ENCODE data around the gene IL2RG. TPM values are rescaled to one million over a fixed set of nuclear protein-coding genes. Genes with fewer than 3 reads are reported as not detected.

The IL2RG gene
- total RNA-seq, 1 donor from 2014 or later: 337 TPM

- Mint-ChIP-seq H3K9me3 (no peaks in the 10 kb centered on the region), H3K4me3 (peak overlapping the region; percentile 59)
- intact Hi-C loops (cut with micrococcal nuclease): loop anchor here (1.0 kb wide), 2 partner anchors 31 to 61 kb away; partner anchors contain the start of gene SNX12
Measured at GRCh38 chrX:71128915-71129765, 17.8 kb upstream of the IL2RG start.

GRCh38 chrX:71128166-71128833 lies 16.9 kb upstream of the IL2RG start:
- Mint-ChIP-seq H3K36me3 (ENCODE audit: low read depth) (peaks cover 60% of the 10 kb centered on the region), H3K9me3 (no peaks in the 10 kb centered on the region), H3K27me3 (no peaks in the 10 kb centered on the region), H3K27ac (peak overlapping the region; percentile 80), H3K4me1 (peaks cover 16% of the 10 kb centered on the region), H3K4me3 (no peak overlapping the region)
- no peak for DNase-seq
- intact Hi-C loops (cut with micrococcal nuclease): no loop called here

More at GRCh38 chrX:71128915-71129765, 17.8 kb upstream of the IL2RG start:
- H3K36me3 Mint-ChIP-seq (ENCODE audit: low read depth): peaks cover 55% of the 10 kb centered on the region
- peaks cover 16% of the 10 kb centered on the region for H3K4me1 Mint-ChIP-seq
- H3K27ac Mint-ChIP-seq: peak overlapping the region; percentile 80
- peak; percentile 92 for DNase-seq
- no peaks in the 10 kb centered on the region for H3K27me3 Mint-ChIP-seq

GRCh38 chrX:71118985-71119535 lies 7.7 kb upstream of the IL2RG start:
- no peak for DNase-seq
- H3K27me3 Mint-ChIP-seq: no peaks in the 10 kb centered on the region
- H3K36me3 Mint-ChIP-seq (ENCODE audit: low read depth): peaks cover 26% of the 10 kb centered on the region
- H3K9me3 Mint-ChIP-seq: no peaks in the 10 kb centered on the region
- intact Hi-C loops (cut with micrococcal nuclease): loop anchor here (1.0 to 2.0 kb wide), 3 partner anchors 16 to 164 kb away; partner anchors contain the start of genes NONO and SNX12
- H3K27ac Mint-ChIP-seq: peak overlapping the region; percentile 86
- H3K4me3 Mint-ChIP-seq: peak overlapping the region; percentile 84
- peaks cover 14% of the 10 kb centered on the region for H3K4me1 Mint-ChIP-seq

- peak; percentile 95 for DNase-seq
- Mint-ChIP-seq H3K4me3 (peak within 1 kb of the TSS; percentile 84), H3K27ac (peak within 1 kb of the TSS; percentile 86), H3K27me3 (no peaks in the 10 kb centered on the region), H3K9me3 (no peaks in the 10 kb centered on the region), H3K4me1 (peaks cover 16% of the 10 kb centered on the region), H3K36me3 (ENCODE audit: low read depth) (peaks cover 21% of the 10 kb centered on the region)
- intact Hi-C loops (cut with micrococcal nuclease): loop anchor here (1.0 to 2.0 kb wide), 3 partner anchors 15 to 164 kb away; partner anchors contain the start of genes NONO and SNX12
Measured at GRCh38 chrX:71118032-71118984, 6.9 kb upstream of the IL2RG start, which contains the start of gene MED12. Gene MED12, plus strand, starts transcription at chrX:71118596. Its CDS starts 159 bp downstream, at chrX:71118755.

GRCh38 chrX:71117358-71117757 lies 6.0 kb upstream of the IL2RG start:
- intact Hi-C loops (cut with micrococcal nuclease): no loop called here
- Mint-ChIP-seq H3K9me3 (no peaks in the 10 kb centered on the region), H3K4me3 (peak overlapping the region; percentile 12), H3K4me1 (peaks cover 15% of the 10 kb centered on the region), H3K27me3 (no peaks in the 10 kb centered on the region), H3K36me3 (ENCODE audit: low read depth) (peaks cover 13% of the 10 kb centered on the region), H3K27ac (no peak overlapping the region)
- DNase-seq: no peak

GRCh38 chrX:71111921-71112431 lies 599 bp upstream of the IL2RG start:
- Mint-ChIP-seq H3K36me3 (ENCODE audit: low read depth) (peaks cover 45% of the 10 kb centered on the region), H3K27ac (peak overlapping the region; percentile 95), H3K9me3 (no peaks in the 10 kb centered on the region), H3K4me1 (peaks cover 27% of the 10 kb centered on the region), H3K4me3 (peak overlapping the region; percentile 100), H3K27me3 (no peaks in the 10 kb centered on the region)
- intact Hi-C loops (cut with micrococcal nuclease): loop anchor here (1.0 to 5.0 kb wide), 4 partner anchors 9 to 420 kb away; partner anchors contain the start of genes OGT and TAF1
- DNase-seq: no peak

GRCh38 chrX:71109051-71109450 lies 2.3 kb downstream of the IL2RG start:
- peaks cover 66% of the 10 kb centered on the region for H3K36me3 Mint-ChIP-seq (ENCODE audit: low read depth)
- no peaks in the 10 kb centered on the region for H3K9me3 Mint-ChIP-seq
- H3K4me1 Mint-ChIP-seq: peaks cover 45% of the 10 kb centered on the region
- no peaks in the 10 kb centered on the region for H3K27me3 Mint-ChIP-seq
- H3K4me3 Mint-ChIP-seq: peak overlapping the region; percentile 100
- H3K27ac Mint-ChIP-seq: peak overlapping the region; percentile 95
- intact Hi-C loops (cut with micrococcal nuclease): loop anchor here (10.0 kb wide), 1 partner anchor 146 kb away; the partner anchor contains the start of gene ZMYM3
- peak; percentile 63 for DNase-seq

GRCh38 chrX:71107762-71108360 lies 3.5 kb downstream of the IL2RG start:
- Mint-ChIP-seq H3K4me3 (peak overlapping the region; percentile 100), H3K9me3 (no peaks in the 10 kb centered on the region), H3K36me3 (ENCODE audit: low read depth) (peaks cover 71% of the 10 kb centered on the region), H3K27ac (peak overlapping the region; percentile 89), H3K4me1 (peaks cover 53% of the 10 kb centered on the region), H3K27me3 (no peaks in the 10 kb centered on the region)
- peak; percentile 79 for DNase-seq
- intact Hi-C loops (cut with micrococcal nuclease): loop anchor here (10.0 kb wide), 1 partner anchor 147 kb away; the partner anchor contains the start of gene ZMYM3

GRCh38 chrX:71107245-71107644 lies 4.1 kb downstream of the IL2RG start:
- Mint-ChIP-seq H3K27me3 (no peaks in the 10 kb centered on the region), H3K36me3 (ENCODE audit: low read depth) (peaks cover 72% of the 10 kb centered on the region), H3K4me1 (peaks cover 55% of the 10 kb centered on the region), H3K4me3 (peak overlapping the region; percentile 100), H3K27ac (peak overlapping the region; percentile 61), H3K9me3 (no peaks in the 10 kb centered on the region)
- no peak for DNase-seq
- intact Hi-C loops (cut with micrococcal nuclease): loop anchor here (10.0 kb wide), 1 partner anchor 148 kb away; the partner anchor contains the start of gene ZMYM3

GRCh38 chrX:71106427-71106826 lies 5.0 kb downstream of the IL2RG start, which contains the start of gene CXorf65:
Gene CXorf65, minus strand, starts transcription at chrX:71106740. Its CDS starts 184 bp downstream, at chrX:71106556.
- Mint-ChIP-seq H3K9me3 (no peaks in the 10 kb centered on the region), H3K36me3 (ENCODE audit: low read depth) (peaks cover 74% of the 10 kb centered on the region), H3K27ac (peak within 1 kb of the TSS; percentile 81), H3K27me3 (no peaks in the 10 kb centered on the region), H3K4me3 (peak within 1 kb of the TSS; percentile 100), H3K4me1 (peaks cover 52% of the 10 kb centered on the region)
- intact Hi-C loops (cut with micrococcal nuclease): loop anchor here (10.0 kb wide), 1 partner anchor 148 kb away; the partner anchor contains the start of gene ZMYM3
- DNase-seq: peak; percentile 68

GRCh38 chrX:71105628-71106027 lies 5.7 kb downstream of the IL2RG start:
- H3K4me3 Mint-ChIP-seq: peak overlapping the region; percentile 74
- H3K27ac Mint-ChIP-seq: peak overlapping the region; percentile 81
- H3K27me3 Mint-ChIP-seq: no peaks in the 10 kb centered on the region
- H3K36me3 Mint-ChIP-seq (ENCODE audit: low read depth): peaks cover 66% of the 10 kb centered on the region
- intact Hi-C loops (cut with micrococcal nuclease): loop anchor here (10.0 kb wide), 1 partner anchor 149 kb away; the partner anchor contains the start of gene ZMYM3
- peaks cover 52% of the 10 kb centered on the region for H3K4me1 Mint-ChIP-seq
- peak; percentile 66 for DNase-seq
- H3K9me3 Mint-ChIP-seq: no peaks in the 10 kb centered on the region
